Endothelial cell of umbilical vein (primary cell): ENCODE measurements around the gene ANKH. TPM values are rescaled to one million over a fixed set of nuclear protein-coding genes. Genes with fewer than 3 reads are reported as not detected.

ENCODE experiments used
- Bru-seq: library from RNA; stranded (reverse); fragments of 400-500 nt; gene quantifications from one replicate; lab custom pipeline; 2021; lab: Mats Ljungman, UMichigan
- BruChase-seq, 2 experiments: library from RNA; stranded (reverse); fragments of 400-500 nt; gene quantifications; one replicate each; lab custom pipeline; 2021; lab: Mats Ljungman, UMichigan
- BruUV-seq: library from RNA; stranded (reverse); fragments of 400-500 nt; replicated peaks from 2 replicates; lab custom pipeline; 2021; lab: Mats Ljungman, UMichigan
- CTCF ChIA-PET: fragments of 300-600, 350-600 bp; sonication (Branson Sonifier 250); formaldehyde crosslinking; loops from one replicate; lab custom pipeline; 2021; ENCODE audit warnings: antibody characterized with exemption, inconsistent platforms; lab: Charles Lee
- POLR2A ChIA-PET: fragments of 300-600, 350-600 bp; sonication (Branson Sonifier 250); formaldehyde crosslinking; loops from one replicate; lab custom pipeline; 2021; ENCODE audit warnings: antibody characterized with exemption, inconsistent platforms; lab: Charles Lee
- DNase-seq: peaks from one replicate; pipeline ENCODE4 v3.0.0-alpha.2; 2011; ENCODE audit warnings: low read depth, low spot score
- FAIRE-seq: peaks from 2 replicates; lab custom pipeline; 2011; peaks lifted over from hg19 to GRCh38; lab: Jason Lieb, UNC
- H2AFZ ChIP-seq: 2 replicates; pipeline ENCODE4 v1.6.0; 2012; ENCODE audit warnings: low read depth, low read length, control low read depth, inconsistent platforms
- H3K27ac ChIP-seq: 2 replicates; pipeline ENCODE4 v1.5.1; 2011; ENCODE audit warnings: low read depth, mild to moderate bottlenecking, control low read depth, low read length, moderate library complexity; ENCODE audit not compliant: insufficient read depth
- H3K27me3 ChIP-seq, 2 experiments: 2 replicates each; pipeline versions ENCODE4 v1.6.0 to v1.6.1; 2011; ENCODE audit warnings: low read length in 2 of 2, mixed read lengths in 1 of 2; ENCODE audit not compliant: control insufficient read depth in 2 of 2, insufficient read depth in 2 of 2
- H3K36me3 ChIP-seq, 2 experiments: 2 replicates in 1 of 2; 3 replicates in 1 of 2; pipeline ENCODE4 v1.5.1; 2011; ENCODE audit warnings: low read length in 2 of 2, mild to moderate bottlenecking in 1 of 2, moderate library complexity in 1 of 2; ENCODE audit not compliant: control insufficient read depth in 2 of 2, insufficient read depth in 2 of 2; ENCODE audit errors: extremely low read depth in 1 of 2
- H3K4me1 ChIP-seq: 3 replicates; pipeline ENCODE4 v1.5.1; 2011; ENCODE audit warnings: mild to moderate bottlenecking, low read length; ENCODE audit not compliant: control insufficient read depth, insufficient read depth; ENCODE audit errors: extremely low read depth
- H3K4me2 ChIP-seq: 2 replicates; pipeline ENCODE4 v1.6.1; 2011; ENCODE audit warnings: low read length, control low read depth, mixed read lengths; ENCODE audit not compliant: insufficient read depth
- H3K4me3 ChIP-seq, 3 experiments: fragments of 200-600 bp in 1 of 3; sonication (generic), shearing (Covaris generic) in 1 of 3; replicated peaks in 1 of 3; 2 replicates each; pipeline ENCODE4 v1.5.1; 2011 to 2016; ENCODE audit warnings: control low read depth in 3 of 3, low read length in 3 of 3, mild to moderate bottlenecking in 2 of 3, inconsistent platforms in 1 of 3, low read depth in 1 of 3, moderate library complexity in 1 of 3; ENCODE audit not compliant: insufficient read depth in 1 of 3
- H3K79me2 ChIP-seq: 2 replicates; pipeline ENCODE4 v1.6.0; 2012; ENCODE audit warnings: low read length, inconsistent platforms; ENCODE audit not compliant: control insufficient read depth, insufficient read depth
- H3K9ac ChIP-seq: replicated peaks from 2 replicates; pipeline ENCODE3; 2011; ENCODE audit warnings: low read length, control low read depth; ENCODE audit not compliant: insufficient read depth; ENCODE audit errors: extremely low read depth
- H3K9me1 ChIP-seq: replicated peaks from 3 replicates; pipeline ENCODE4 v1.6.0; 2011; ENCODE audit warnings: mild to moderate bottlenecking, low read length; ENCODE audit not compliant: control insufficient read depth, insufficient read depth; ENCODE audit errors: extremely low read depth
- H3K9me3 ChIP-seq: replicated peaks from 2 replicates; pipeline ENCODE4 v1.5.1; 2012; ENCODE audit warnings: low read length, inconsistent platforms; ENCODE audit not compliant: control insufficient read depth, insufficient read depth
- H4K20me1 ChIP-seq: replicated peaks from 2 replicates; pipeline ENCODE3; 2011; ENCODE audit warnings: mild to moderate bottlenecking, low read length; ENCODE audit not compliant: control insufficient read depth, insufficient read depth; ENCODE audit errors: extremely low read depth
- CTCF ChIP-seq, 2 donors: IDR thresholded peaks; 1 replicate in 1 of 2; 2 replicates in 1 of 2; pipeline ENCODE4 v1.5.1; 2011; ENCODE audit warnings: low read length in 2 of 2, mild to moderate bottlenecking in 2 of 2, moderate library complexity in 2 of 2, control low read depth in 1 of 2, inconsistent platforms in 1 of 2, low read depth in 1 of 2; ENCODE audit not compliant: insufficient read depth in 1 of 2; ENCODE audit errors: extremely low read depth in 1 of 2
- EZH2 ChIP-seq: IDR thresholded peaks from 2 replicates; pipeline ENCODE4 v1.6.1; 2012; ENCODE audit warnings: borderline replicate concordance, low read depth, mild to moderate bottlenecking, moderate library complexity, low read length, inconsistent platforms; ENCODE audit not compliant: severe bottlenecking
- FOS ChIP-seq: IDR thresholded peaks from 2 replicates; pipeline ENCODE4 v1.6.1; 2011; ENCODE audit warnings: mild to moderate bottlenecking, low read length, moderate library complexity, borderline replicate concordance; ENCODE audit not compliant: insufficient read depth
- GATA2 ChIP-seq: IDR thresholded peaks from 2 replicates; pipeline ENCODE4 v1.7.0; 2011; ENCODE audit warnings: low read depth, mild to moderate bottlenecking, moderate library complexity, mixed read lengths, low read length; ENCODE audit not compliant: insufficient read length, insufficient read depth
- JUN ChIP-seq: IDR thresholded peaks from 2 replicates; pipeline ENCODE4 v1.6.1; 2011; ENCODE audit warnings: borderline replicate concordance, low read depth; ENCODE audit not compliant: insufficient read length, insufficient read depth
- MAX ChIP-seq: IDR thresholded peaks from 2 replicates; pipeline ENCODE4 v1.6.1; 2011; ENCODE audit not compliant: insufficient read depth, insufficient read length
- MYC ChIP-seq: IDR thresholded peaks from one replicate; pipeline ENCODE4 v1.6.1; 2011; ENCODE audit warnings: mild to moderate bottlenecking, low read depth, low read length
- POLR2A ChIP-seq: IDR thresholded peaks from 2 replicates; pipeline ENCODE4 v1.6.1; 2012; ENCODE audit warnings: low read depth, mild to moderate bottlenecking, control low read depth, low read length
- POLR2AphosphoS5 ChIP-seq: IDR thresholded peaks from 2 replicates; pipeline ENCODE4 v1.6.1; 2012; ENCODE audit warnings: low read depth, mild to moderate bottlenecking, control low read depth, low read length, moderate library complexity; ENCODE audit not compliant: insufficient read depth
- dilution Hi-C: fragments of 300-500 bp; cut with MboI; formaldehyde crosslinking; loops from one replicate; pipeline ENCODE4 v1.15.0; 2019; ENCODE audit warnings: low sequenced_read_pairs; ENCODE audit not compliant: extremely low pct_ligation_motif_present
- intact Hi-C: fragments of 100-400 bp; cut with micrococcal nuclease; formaldehyde crosslinking; loops from one replicate; pipeline ENCODE4 v1.10.0; 2022
- long read RNA-seq: library from polyadenylated mRNA; stranded (forward); transcript quantifications from one replicate; pipeline ENCODE4 v2.0.0, GENCODE V29; 2021
- polyA minus RNA-seq, 3 experiments: library from RNA; depleted of rRNA, polyadenylated mRNA; stranded (reverse); fragments of >200 nt; gene quantifications; 1 replicate in 1 of 3; 2 replicates in 2 of 3; pipeline ENCODE4 v1.2.3, GENCODE V29; 2011
- polyA plus RNA-seq, 4 experiments: library from polyadenylated mRNA; depleted of rRNA in 3 of 4; stranded (reverse) in 3 of 4; unstranded in 1 of 4; fragments of >200 nt; gene quantifications; 2 replicates each; pipeline versions ENCODE4 v1.2.1 to v1.2.3, GENCODE V29; 2011 to 2012; ENCODE audit warnings: missing spikeins in 1 of 4
- total RNA-seq: library from RNA; stranded (reverse); gene quantifications from 2 replicates; pipeline ENCODE4 v1.2.3, GENCODE V29; 2021

Gene ANKH
- total RNA-seq: 31.4 and 39.5 TPM in 2 replicates
- 12.7 and 14.1 TPM in 2 replicates for polyA plus RNA-seq
- 18.3 and 19.1 TPM in 2 replicates for polyA plus RNA-seq (2011; cell fraction: cytosol; rRNA removed)
- 15.1 and 16.2 TPM in 2 replicates for polyA plus RNA-seq (2011; cell fraction: nucleus; rRNA removed)
- 22.1 and 25.3 TPM in 2 replicates for polyA plus RNA-seq (2012)
- polyA minus RNA-seq: 19.3 and 22.4 TPM in 2 replicates
- polyA minus RNA-seq (2011; cell fraction: cytosol; rRNA and poly(A)+ RNA removed): 86.6 TPM
- 22.7 and 24.1 TPM in 2 replicates for polyA minus RNA-seq (2011; cell fraction: nucleus; rRNA and poly(A)+ RNA removed)
- percentile 61 among the genes with signal in this experiment for Bru-seq, nascent RNA
- percentile 64 among the genes with signal in this experiment for BruChase-seq, experiment 1, labeled RNA remaining after a 6-hour chase
- percentile 60 among the genes with signal in this experiment for BruChase-seq, experiment 2, labeled RNA remaining after a 2-hour chase
- long read RNA-seq, full-length matches to known transcripts: 31 of 49 reads
- long read RNA-seq, partial matches to known transcripts: 2 of 49 reads
- long read RNA-seq, other reads (novel, unspliced or antisense): 16 of 49 reads

GRCh38 chr5:14871214-14872069 is at the start of gene ANKH:
TSS of gene ANKH (minus strand) at chr5:14871778. CDS start at chr5:14871447, 331 bp downstream.
- Histone ChIP-seq H3K27ac (peak within 1 kb of the TSS; percentile 59), H2AFZ (peak within 1 kb of the TSS; percentile 90), H3K4me2 (peak within 1 kb of the TSS; percentile 97), H3K9me3 (no peaks in the 10 kb centered on the region), H3K4me3 (peak within 1 kb of the TSS; percentile 75 to 91 (median 86)), H3K79me2 (peaks cover 18% of the 10 kb centered on the region), H3K9ac (peak within 1 kb of the TSS; percentile 73), H3K4me1 (peaks cover 20% of the 10 kb centered on the region), H3K9me1 (no peaks in the 10 kb centered on the region), H3K36me3 (no peaks in the 10 kb centered on the region), H3K27me3 (peaks cover 4% of the 10 kb centered on the region in 2 experiments), H4K20me1 (no peaks in the 10 kb centered on the region)
- ChIA-PET CTCF (interaction anchor here (0.6 to 4.7 kb wide), 15 partner anchors 10 to 672 kb away, joined by 3 to 50 read pairs (median 5); no protein-coding TSS in a partner anchor), POLR2A (interaction anchor here (0.7 kb wide), 3 partner anchors 9 to 398 kb away, joined by 4 to 10 read pairs (median 7); no protein-coding TSS in a partner anchor)
- FAIRE-seq: no peak
- no TSS peak for BruUV-seq
- TF ChIP-seq POLR2AphosphoS5: peak; percentile 20
- TF ChIP-seq EZH2: no peak
- TF ChIP-seq CTCF (IDR thresholded peaks at IDR 0.05; ENCODE audit: extremely low read depth in 1 of 2, insufficient read depth in 1 of 2, low read depth in 1 of 2, low read length in 2 of 2): peak in 1 of 2 donors; percentile 28
- no peak for TF ChIP-seq FOS
- no peak for TF ChIP-seq MYC
- TF ChIP-seq JUN: no peak
- no peak for TF ChIP-seq POLR2A
- TF ChIP-seq GATA2: no peak
- TF ChIP-seq MAX: no peak
- DNase-seq: peak; percentile 62
- dilution Hi-C loops (no loop called here), intact Hi-C loops (loop anchor here (1.0 to 5.0 kb wide), 5 partner anchors 49 to 144 kb away; no protein-coding TSS in a partner anchor)
